ENCODE data around the gene MAN1A1.

The MAN1A1 gene

DNA sequence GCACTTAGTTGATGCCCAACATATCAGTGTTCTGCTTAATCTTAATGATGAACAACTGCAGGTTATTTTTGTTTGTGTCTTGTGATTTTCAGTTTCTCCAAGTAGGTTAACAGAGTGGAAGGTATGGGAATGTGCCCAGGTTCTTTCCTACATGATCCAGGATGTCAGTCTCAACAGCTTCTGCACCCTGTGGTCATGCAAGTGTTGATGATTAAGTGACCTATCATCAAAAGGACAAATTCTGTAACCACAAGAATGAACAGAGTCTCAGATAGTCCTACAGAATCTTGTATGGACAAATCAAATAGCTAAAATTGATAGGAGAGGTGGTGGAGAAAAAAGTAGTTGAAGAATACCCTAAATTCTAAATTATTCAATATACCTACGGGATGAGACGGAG lies 26.1 kb downstream of the MAN1A1 start (continued):
- TF ChIP-seq ZBTB49 (tag by site-specific recombination; IDR thresholded peaks at IDR 0.05; ENCODE audit: low read depth) = no peak
- TF ChIP-seq GLIS1 (tag by site-specific recombination; IDR thresholded peaks at IDR 0.05) = no peak
- TF ChIP-seq ZFP37 (tag by site-specific recombination; IDR thresholded peaks at IDR 0.05) = no peak
- no peak for TF ChIP-seq ZNF292 (tag by site-specific recombination; IDR thresholded peaks at IDR 0.05; ENCODE audit: borderline replicate concordance, low read depth)
- TF ChIP-seq ZNF645 (tag by site-specific recombination; IDR thresholded peaks at IDR 0.05) = no peak
- TF ChIP-seq ZBTB44 (tag by site-specific recombination; IDR thresholded peaks at IDR 0.05) = no peak
- no peak for TF ChIP-seq KLF17 (tag by site-specific recombination; IDR thresholded peaks at IDR 0.05)
- no peak for TF ChIP-seq ZNF837 (tag by site-specific recombination; IDR thresholded peaks at IDR 0.05)

GRCh38 chr6:119322715-119323350 lies 26.7 kb downstream of the MAN1A1 start:
- CTCF ChIA-PET = interaction anchor here (1.3 kb wide), 1 partner anchor 11 kb away, joined by 5 read pairs; no protein-coding TSS in a partner anchor
- H3K4me1 ChIP-seq (ENCODE audit: control insufficient read depth, insufficient read depth, low read length) = no peaks in the 10 kb centered on the region
- no peak overlapping the region for H3K4me3 ChIP-seq (ENCODE audit: low read depth, low read length)
- H3K36me3 ChIP-seq (ENCODE audit: control insufficient read depth in 2 of 2, insufficient read depth in 1 of 2, low read length in 2 of 2) = peaks cover 0 to 20% of the 10 kb centered on the region in 2 experiments; a peak in 1 of 3 replicates
- no peak overlapping the region for H3K27ac ChIP-seq (ENCODE audit: extremely low read depth, low read depth, low read length)
- no peaks in the 10 kb centered on the region for H3K9me3 ChIP-seq (ENCODE audit: control insufficient read depth, insufficient read depth, low read depth, low read length)
- POLR2A ChIA-PET = no interaction called here
- TF ChIP-seq ZNF248 (tag by site-specific recombination; IDR thresholded peaks at IDR 0.05) (no peak), ZBTB17 (tag by site-specific recombination; IDR thresholded peaks at IDR 0.05) (no peak), ZNF544 (tag by site-specific recombination; IDR thresholded peaks at IDR 0.05) (no peak), ZNF148 (tag by site-specific recombination; IDR thresholded peaks at IDR 0.05; ENCODE audit: borderline replicate concordance) (no peak), ZBTB49 (tag by site-specific recombination; IDR thresholded peaks at IDR 0.05; ENCODE audit: low read depth) (no peak), EGR2 (tag by site-specific recombination; IDR thresholded peaks at IDR 0.05; ENCODE audit: low read depth) (no peak), ZNF837 (tag by site-specific recombination; IDR thresholded peaks at IDR 0.05) (no peak), ZNF580 (tag by site-specific recombination; IDR thresholded peaks at IDR 0.05) (no peak)
- TF ChIP-seq, protein P1, sequence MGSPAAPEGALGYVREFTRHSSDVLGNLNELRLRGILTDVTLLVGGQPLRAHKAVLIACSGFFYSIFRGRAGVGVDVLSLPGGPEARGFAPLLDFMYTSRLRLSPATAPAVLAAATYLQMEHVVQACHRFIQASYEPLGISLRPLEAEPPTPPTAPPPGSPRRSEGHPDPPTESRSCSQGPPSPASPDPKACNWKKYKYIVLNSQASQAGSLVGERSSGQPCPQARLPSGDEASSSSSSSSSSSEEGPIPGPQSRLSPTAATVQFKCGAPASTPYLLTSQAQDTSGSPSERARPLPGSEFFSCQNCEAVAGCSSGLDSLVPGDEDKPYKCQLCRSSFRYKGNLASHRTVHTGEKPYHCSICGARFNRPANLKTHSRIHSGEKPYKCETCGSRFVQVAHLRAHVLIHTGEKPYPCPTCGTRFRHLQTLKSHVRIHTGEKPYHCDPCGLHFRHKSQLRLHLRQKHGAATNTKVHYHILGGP (tag by site-specific recombination; IDR thresholded peaks at IDR 0.05) = no peak
- TF ChIP-seq, protein P2, sequence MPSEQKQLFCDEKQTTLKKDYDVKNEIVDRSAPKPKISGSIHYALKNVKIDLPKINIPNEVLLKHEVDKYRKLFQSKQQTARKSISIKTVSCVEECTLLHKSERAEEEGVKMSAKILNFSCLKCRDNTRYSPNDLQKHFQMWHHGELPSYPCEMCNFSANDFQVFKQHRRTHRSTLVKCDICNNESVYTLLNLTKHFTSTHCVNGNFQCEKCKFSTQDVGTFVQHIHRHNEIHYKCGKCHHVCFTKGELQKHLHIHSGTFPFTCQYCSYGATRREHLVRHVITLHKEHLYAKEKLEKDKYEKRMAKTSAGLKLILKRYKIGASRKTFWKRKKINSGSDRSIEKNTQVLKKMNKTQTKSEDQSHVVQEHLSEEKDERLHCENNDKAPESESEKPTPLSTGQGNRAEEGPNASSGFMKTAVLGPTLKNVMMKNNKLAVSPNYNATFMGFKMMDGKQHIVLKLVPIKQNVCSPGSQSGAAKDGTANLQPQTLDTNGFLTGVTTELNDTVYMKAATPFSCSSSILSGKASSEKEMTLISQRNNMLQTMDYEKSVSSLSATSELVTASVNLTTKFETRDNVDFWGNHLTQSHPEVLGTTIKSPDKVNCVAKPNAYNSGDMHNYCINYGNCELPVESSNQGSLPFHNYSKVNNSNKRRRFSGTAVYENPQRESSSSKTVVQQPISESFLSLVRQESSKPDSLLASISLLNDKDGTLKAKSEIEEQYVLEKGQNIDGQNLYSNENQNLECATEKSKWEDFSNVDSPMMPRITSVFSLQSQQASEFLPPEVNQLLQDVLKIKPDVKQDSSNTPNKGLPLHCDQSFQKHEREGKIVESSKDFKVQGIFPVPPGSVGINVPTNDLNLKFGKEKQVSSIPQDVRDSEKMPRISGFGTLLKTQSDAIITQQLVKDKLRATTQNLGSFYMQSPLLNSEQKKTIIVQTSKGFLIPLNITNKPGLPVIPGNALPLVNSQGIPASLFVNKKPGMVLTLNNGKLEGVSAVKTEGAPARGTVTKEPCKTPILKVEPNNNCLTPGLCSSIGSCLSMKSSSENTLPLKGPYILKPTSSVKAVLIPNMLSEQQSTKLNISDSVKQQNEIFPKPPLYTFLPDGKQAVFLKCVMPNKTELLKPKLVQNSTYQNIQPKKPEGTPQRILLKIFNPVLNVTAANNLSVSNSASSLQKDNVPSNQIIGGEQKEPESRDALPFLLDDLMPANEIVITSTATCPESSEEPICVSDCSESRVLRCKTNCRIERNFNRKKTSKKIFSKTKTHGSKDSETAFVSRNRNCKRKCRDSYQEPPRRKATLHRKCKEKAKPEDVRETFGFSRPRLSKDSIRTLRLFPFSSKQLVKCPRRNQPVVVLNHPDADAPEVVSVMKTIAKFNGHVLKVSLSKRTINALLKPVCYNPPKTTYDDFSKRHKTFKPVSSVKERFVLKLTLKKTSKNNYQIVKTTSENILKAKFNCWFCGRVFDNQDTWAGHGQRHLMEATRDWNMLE (tag by site-specific recombination; conservative IDR thresholded peaks at IDR 0.05; ENCODE audit: low read depth) = no peak

Measured in HEK293 (cell line).